ENCODE measurements around the gene RHBDL2. TPM values are rescaled to one million over a fixed set of nuclear protein-coding genes. Genes with fewer than 3 reads are reported as not detected.

Gene RHBDL2
- total and polyA plus RNA-seq, 9 of the 15 experiments (the other 6 are each of a cell fraction or from before 2014, with no cell fraction given): not detected

DNA sequence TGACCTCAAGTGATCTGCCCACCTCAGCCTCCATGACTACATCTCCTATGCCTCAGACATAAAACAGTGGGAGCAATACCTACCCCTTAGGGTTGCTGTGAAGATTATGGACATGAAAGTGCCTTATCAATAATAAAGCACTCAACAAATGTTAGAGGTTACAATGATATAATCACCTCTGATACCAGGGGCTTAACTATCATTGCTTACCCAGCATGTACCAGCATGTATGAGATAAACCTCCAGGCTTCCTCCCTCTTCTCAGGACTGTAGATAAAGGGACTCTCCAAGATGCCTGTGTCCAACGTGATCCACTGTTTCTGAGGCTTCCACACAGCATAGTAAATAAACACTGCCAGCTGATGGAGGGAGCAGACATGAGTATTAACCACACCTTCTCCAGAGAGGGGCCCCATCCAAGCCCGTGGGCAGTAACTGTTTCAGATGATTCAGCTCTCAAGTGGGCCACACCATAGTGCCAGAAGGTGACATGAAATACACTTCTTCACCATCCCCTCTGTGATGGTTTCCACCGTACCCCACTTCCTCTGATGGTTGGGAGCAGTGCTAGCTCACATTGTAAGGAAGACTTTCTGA, 26.2 kb downstream of the RHBDL2 start (continued):
- TF ChIP-seq ZNF707 (CRISPR knock-in tag; conservative IDR thresholded peaks at IDR 0.05): no peak
- no peak for TF ChIP-seq ZBTB17 (CRISPR knock-in tag; IDR thresholded peaks at IDR 0.05)
- 0 out of 2 replicates have a peak, but pooled peaks have one; percentile 24 for TF ChIP-seq L3MBTL2 (IDR thresholded peaks at IDR 0.05)
- TF ChIP-seq EP400 (IDR thresholded peaks at IDR 0.05): no peak
- TF ChIP-seq, protein P1, sequence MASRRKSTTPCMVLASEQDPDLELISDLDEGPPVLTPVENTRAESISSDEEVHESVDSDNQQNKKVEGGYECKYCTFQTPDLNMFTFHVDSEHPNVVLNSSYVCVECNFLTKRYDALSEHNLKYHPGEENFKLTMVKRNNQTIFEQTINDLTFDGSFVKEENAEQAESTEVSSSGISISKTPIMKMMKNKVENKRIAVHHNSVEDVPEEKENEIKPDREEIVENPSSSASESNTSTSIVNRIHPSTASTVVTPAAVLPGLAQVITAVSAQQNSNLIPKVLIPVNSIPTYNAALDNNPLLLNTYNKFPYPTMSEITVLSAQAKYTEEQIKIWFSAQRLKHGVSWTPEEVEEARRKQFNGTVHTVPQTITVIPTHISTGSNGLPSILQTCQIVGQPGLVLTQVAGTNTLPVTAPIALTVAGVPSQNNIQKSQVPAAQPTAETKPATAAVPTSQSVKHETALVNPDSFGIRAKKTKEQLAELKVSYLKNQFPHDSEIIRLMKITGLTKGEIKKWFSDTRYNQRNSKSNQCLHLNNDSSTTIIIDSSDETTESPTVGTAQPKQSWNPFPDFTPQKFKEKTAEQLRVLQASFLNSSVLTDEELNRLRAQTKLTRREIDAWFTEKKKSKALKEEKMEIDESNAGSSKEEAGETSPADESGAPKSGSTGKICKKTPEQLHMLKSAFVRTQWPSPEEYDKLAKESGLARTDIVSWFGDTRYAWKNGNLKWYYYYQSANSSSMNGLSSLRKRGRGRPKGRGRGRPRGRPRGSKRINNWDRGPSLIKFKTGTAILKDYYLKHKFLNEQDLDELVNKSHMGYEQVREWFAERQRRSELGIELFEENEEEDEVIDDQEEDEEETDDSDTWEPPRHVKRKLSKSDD (conservative IDR thresholded peaks at IDR 0.05; ENCODE audit: low read length): no peak
- TF ChIP-seq, protein P2, sequence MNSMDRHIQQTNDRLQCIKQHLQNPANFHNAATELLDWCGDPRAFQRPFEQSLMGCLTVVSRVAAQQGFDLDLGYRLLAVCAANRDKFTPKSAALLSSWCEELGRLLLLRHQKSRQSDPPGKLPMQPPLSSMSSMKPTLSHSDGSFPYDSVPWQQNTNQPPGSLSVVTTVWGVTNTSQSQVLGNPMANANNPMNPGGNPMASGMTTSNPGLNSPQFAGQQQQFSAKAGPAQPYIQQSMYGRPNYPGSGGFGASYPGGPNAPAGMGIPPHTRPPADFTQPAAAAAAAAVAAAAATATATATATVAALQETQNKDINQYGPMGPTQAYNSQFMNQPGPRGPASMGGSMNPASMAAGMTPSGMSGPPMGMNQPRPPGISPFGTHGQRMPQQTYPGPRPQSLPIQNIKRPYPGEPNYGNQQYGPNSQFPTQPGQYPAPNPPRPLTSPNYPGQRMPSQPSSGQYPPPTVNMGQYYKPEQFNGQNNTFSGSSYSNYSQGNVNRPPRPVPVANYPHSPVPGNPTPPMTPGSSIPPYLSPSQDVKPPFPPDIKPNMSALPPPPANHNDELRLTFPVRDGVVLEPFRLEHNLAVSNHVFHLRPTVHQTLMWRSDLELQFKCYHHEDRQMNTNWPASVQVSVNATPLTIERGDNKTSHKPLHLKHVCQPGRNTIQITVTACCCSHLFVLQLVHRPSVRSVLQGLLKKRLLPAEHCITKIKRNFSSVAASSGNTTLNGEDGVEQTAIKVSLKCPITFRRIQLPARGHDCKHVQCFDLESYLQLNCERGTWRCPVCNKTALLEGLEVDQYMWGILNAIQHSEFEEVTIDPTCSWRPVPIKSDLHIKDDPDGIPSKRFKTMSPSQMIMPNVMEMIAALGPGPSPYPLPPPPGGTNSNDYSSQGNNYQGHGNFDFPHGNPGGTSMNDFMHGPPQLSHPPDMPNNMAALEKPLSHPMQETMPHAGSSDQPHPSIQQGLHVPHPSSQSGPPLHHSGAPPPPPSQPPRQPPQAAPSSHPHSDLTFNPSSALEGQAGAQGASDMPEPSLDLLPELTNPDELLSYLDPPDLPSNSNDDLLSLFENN (IDR thresholded peaks at IDR 0.05; ENCODE audit: low read depth in 2 of 2, low read length in 2 of 2): peak in 1 of 2 experiments; percentile 94; a peak in 2 of 4 replicates
- TF ChIP-seq RAD21 (CRISPR knock-in tag; conservative IDR thresholded peaks at IDR 0.05 in 1 of 2, IDR thresholded peaks at IDR 0.05 in 1 of 2): peak in 1 of 2 experiments; percentile 17; a peak in 1 of 4 replicates
- TF ChIP-seq, protein P3, sequence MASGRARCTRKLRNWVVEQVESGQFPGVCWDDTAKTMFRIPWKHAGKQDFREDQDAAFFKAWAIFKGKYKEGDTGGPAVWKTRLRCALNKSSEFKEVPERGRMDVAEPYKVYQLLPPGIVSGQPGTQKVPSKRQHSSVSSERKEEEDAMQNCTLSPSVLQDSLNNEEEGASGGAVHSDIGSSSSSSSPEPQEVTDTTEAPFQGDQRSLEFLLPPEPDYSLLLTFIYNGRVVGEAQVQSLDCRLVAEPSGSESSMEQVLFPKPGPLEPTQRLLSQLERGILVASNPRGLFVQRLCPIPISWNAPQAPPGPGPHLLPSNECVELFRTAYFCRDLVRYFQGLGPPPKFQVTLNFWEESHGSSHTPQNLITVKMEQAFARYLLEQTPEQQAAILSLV (tag; IDR thresholded peaks at IDR 0.05): no peak
- TF ChIP-seq ZNF23 (CRISPR knock-in tag; IDR thresholded peaks at IDR 0.05): no peak
- no peak for TF ChIP-seq RBM17 (IDR thresholded peaks at IDR 0.05; ENCODE audit: borderline replicate concordance, low read depth, low read length)
- TF ChIP-seq HDAC1 (IDR thresholded peaks at IDR 0.05): peak; percentile 53 to 79; a peak in 2 of 4 replicates
- TF ChIP-seq ZNF75A (CRISPR knock-in tag; IDR thresholded peaks at IDR 0.05): 0 out of 2 replicates have a peak, but pooled peaks have one; percentile 20
- TF ChIP-seq SMAD1 (IDR thresholded peaks at IDR 0.05; ENCODE audit: low read depth, low read length, partially characterized antibody): peak; percentile 91
- peak; percentile 30; the same call in 1 of the 2 replicates for TF ChIP-seq RFX1 (IDR thresholded peaks at IDR 0.05)
- TF ChIP-seq CXXC5 (CRISPR knock-in tag; IDR thresholded peaks at IDR 0.05): peak; percentile 62
- TF ChIP-seq TCF7L2 (IDR thresholded peaks at IDR 0.05; ENCODE audit: low read depth, low read length): no peak
- no peak for TF ChIP-seq ZNF696 (CRISPR knock-in tag; conservative IDR thresholded peaks at IDR 0.05)

Measured in K562 (cell line).